Endothelial cell of umbilical vein (primary cell): Measurements from ENCODE around the gene HAUS3.

Source experiments
- CTCF ChIP-seq, 2 donors: IDR thresholded peaks; 1 replicate in 1 of 2; 2 replicates in 1 of 2; pipeline ENCODE4 v1.5.1; 2011; ENCODE audit warnings: low read length in 2 of 2, mild to moderate bottlenecking in 2 of 2, moderate library complexity in 2 of 2, control low read depth in 1 of 2, inconsistent platforms in 1 of 2, low read depth in 1 of 2; ENCODE audit not compliant: insufficient read depth in 1 of 2; ENCODE audit errors: extremely low read depth in 1 of 2
- MYC ChIP-seq: IDR thresholded peaks from one replicate; pipeline ENCODE4 v1.6.1; 2011; ENCODE audit warnings: mild to moderate bottlenecking, low read depth, low read length

GRCh38 chr4:2272026-2272827 lies 30.3 kb upstream of the HAUS3 start:
- no peak for TF ChIP-seq CTCF (IDR thresholded peaks at IDR 0.05; ENCODE audit: extremely low read depth in 1 of 2, insufficient read depth in 1 of 2, low read depth in 1 of 2, low read length in 2 of 2)
- no peak for TF ChIP-seq MYC
